ENCODE results near the gene LAT.

DNA sequence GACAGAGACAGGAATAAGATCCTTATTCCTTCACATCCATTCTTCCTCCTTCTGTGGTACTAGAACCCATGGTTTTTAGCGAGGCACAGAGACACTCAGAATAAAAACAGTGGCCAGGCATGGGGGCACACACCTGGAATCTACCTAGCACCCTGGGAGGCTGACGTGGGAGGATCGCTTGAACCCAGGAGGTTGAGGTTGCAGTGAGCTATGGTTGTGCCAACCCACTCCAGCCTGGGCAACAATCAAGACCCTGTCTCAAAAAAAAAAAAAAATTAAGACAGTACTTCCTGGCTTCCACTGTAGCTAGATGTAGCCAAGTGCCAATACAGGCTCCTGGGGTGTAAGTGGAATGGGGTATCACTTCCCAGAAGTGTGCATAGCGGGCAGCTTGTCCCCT lies 17.7 kb upstream of the LAT start:
- TF ChIP-seq EZH2 (IDR thresholded peaks at IDR 0.05; ENCODE audit: borderline replicate concordance, low read depth, low read length, severe bottlenecking) = no peak
- TF ChIP-seq, protein P1, sequence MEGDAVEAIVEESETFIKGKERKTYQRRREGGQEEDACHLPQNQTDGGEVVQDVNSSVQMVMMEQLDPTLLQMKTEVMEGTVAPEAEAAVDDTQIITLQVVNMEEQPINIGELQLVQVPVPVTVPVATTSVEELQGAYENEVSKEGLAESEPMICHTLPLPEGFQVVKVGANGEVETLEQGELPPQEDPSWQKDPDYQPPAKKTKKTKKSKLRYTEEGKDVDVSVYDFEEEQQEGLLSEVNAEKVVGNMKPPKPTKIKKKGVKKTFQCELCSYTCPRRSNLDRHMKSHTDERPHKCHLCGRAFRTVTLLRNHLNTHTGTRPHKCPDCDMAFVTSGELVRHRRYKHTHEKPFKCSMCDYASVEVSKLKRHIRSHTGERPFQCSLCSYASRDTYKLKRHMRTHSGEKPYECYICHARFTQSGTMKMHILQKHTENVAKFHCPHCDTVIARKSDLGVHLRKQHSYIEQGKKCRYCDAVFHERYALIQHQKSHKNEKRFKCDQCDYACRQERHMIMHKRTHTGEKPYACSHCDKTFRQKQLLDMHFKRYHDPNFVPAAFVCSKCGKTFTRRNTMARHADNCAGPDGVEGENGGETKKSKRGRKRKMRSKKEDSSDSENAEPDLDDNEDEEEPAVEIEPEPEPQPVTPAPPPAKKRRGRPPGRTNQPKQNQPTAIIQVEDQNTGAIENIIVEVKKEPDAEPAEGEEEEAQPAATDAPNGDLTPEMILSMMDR (IDR thresholded peaks at IDR 0.05; ENCODE audit: extremely low read depth in 1 of 2, insufficient read depth in 1 of 2, low read depth in 1 of 2, low read length in 2 of 2) = no peak
- no peak for TF ChIP-seq POLR2A (IDR thresholded peaks at IDR 0.05; ENCODE audit: low read depth, low read length)
- no peak for TF ChIP-seq GATA2 (IDR thresholded peaks at IDR 0.05; ENCODE audit: insufficient read depth, insufficient read length, low read depth, low read length)
- TF ChIP-seq POLR2AphosphoS5 (IDR thresholded peaks at IDR 0.05; ENCODE audit: insufficient read depth, low read depth, low read length) = no peak
